ENCODE data around the gene SMYD3. TPM values are rescaled to one million over a fixed set of nuclear protein-coding genes. Genes with fewer than 3 reads are reported as not detected.

The SMYD3 gene
- total and polyA plus RNA-seq, 9 of the 15 experiments (the other 6 are each of a cell fraction or from before 2014, with no cell fraction given) = 128 to 440 (median 197) TPM

- TF ChIP-seq CTCF (IDR thresholded peaks at IDR 0.05 in 2 of 3, conservative IDR thresholded peaks at IDR 0.05 in 1 of 3; ENCODE audit: insufficient read depth in 2 of 3, low read depth in 1 of 3, low read length in 3 of 3) (peak; percentile 37 to 47 (median 47); a peak in 5 of 6 replicates), ZNF696 (CRISPR knock-in tag; conservative IDR thresholded peaks at IDR 0.05) (no peak), HDGF (IDR thresholded peaks at IDR 0.05) (0 out of 2 replicates have a peak, but pooled peaks have one; percentile 35), ZFP91 (CRISPR knock-in tag; IDR thresholded peaks at IDR 0.05) (no peak), ZNF316 (IDR thresholded peaks at IDR 0.05) (no peak), ZNF324 (CRISPR knock-in tag; IDR thresholded peaks at IDR 0.05) (0 out of 2 replicates have a peak, but pooled peaks have one; percentile 25), ZNF12 (CRISPR knock-in tag; IDR thresholded peaks at IDR 0.05) (no peak), MTA1 (IDR thresholded peaks at IDR 0.05; ENCODE audit: borderline replicate concordance) (no peak), RFX5 (IDR thresholded peaks at IDR 0.05; ENCODE audit: low read depth, low read length) (no peak), L3MBTL2 (IDR thresholded peaks at IDR 0.05) (no peak), MTF1 (CRISPR knock-in tag; IDR thresholded peaks at IDR 0.05; ENCODE audit: borderline replicate concordance) (no peak), BCL6 (CRISPR knock-in tag; IDR thresholded peaks at IDR 0.05) (no peak), SIN3B (IDR thresholded peaks at IDR 0.05; ENCODE audit: low read depth) (no peak), POLR2B (IDR thresholded peaks at IDR 0.05; ENCODE audit: low read depth, partially characterized antibody) (no peak), ZNF143 (CRISPR knock-in tag; IDR thresholded peaks at IDR 0.05) (no peak), CEBPG (CRISPR knock-in tag; IDR thresholded peaks at IDR 0.05) (no peak), CEBPG (tag; conservative IDR thresholded peaks at IDR 0.05 in 1 of 2, IDR thresholded peaks at IDR 0.05 in 1 of 2) (no peak; a peak in 1 of 4 replicates), CREB1 (IDR thresholded peaks at IDR 0.05) (no peak), CREB1 (CRISPR knock-in tag; IDR thresholded peaks at IDR 0.05) (no peak), ARID3A (IDR thresholded peaks at IDR 0.05; ENCODE audit: borderline replicate concordance, low read depth, low read length) (no peak), ZBTB9 (CRISPR knock-in tag; IDR thresholded peaks at IDR 0.05) (no peak; the same call in none of the 2 replicates), MYBL2 (IDR thresholded peaks at IDR 0.05; ENCODE audit: low read depth) (no peak), MYBL2 (CRISPR knock-in tag; IDR thresholded peaks at IDR 0.05; ENCODE audit: borderline replicate concordance) (no peak), HDAC1 (IDR thresholded peaks at IDR 0.05) (0 out of 4 replicates have a peak, but pooled peaks of 1 of the 2 experiments have one; percentile 22)
Measured at GRCh38 chr1:246151796-246152434, 355.2 kb downstream of the SMYD3 start (continued).

Measured in K562 (cell line).